ENCODE measurements around the gene CYP26B1.
"Not testable (repeated sequence)": the region's sequence is repeated elsewhere in the genome, so short reads cannot be mapped to it uniquely, and the experiment has no call there.

CYP26B1 gene

DNA sequence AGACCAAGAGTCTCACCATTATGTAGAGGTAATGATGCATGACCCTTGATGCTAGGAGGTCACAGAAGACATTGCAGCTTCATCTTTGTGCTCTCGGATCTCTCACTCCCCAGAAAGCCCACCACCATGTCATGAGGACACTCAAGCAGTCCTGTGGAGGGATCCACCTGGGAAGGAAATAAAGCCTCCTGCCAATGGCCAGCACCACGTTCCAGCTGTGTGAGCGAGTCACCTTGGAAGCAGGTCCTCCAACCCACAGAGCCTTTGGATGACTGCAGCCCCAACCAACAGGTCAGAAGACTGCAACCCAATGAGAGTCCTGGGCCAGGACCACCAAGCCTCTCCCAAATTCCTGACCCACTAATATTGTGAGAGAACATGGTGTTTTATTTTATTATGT lies 38.4 kb downstream of the CYP26B1 start:
- DNase-seq (ENCODE audit: low read depth in 2 of 2) = no peak

DNA sequence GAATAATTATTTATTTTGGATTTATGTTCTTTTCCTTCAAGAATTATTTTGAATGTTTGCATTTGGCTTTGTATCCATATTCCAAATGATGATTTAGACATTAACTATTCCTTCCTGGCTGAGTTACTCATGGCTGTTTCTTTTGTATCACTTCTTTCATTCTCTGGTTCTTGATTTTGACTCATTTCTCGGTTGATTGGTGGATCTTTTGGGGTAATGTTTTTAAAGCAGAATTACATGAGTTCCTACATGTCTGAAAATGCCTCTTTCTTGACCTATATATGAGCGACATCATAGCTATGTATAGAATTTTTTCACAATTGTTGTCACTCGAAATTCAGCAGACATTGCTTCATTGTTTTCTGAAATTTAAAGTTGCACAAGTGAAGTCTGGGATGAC lies 39.5 kb downstream of the CYP26B1 start:
- no peak for DNase-seq (ENCODE audit: low read depth in 2 of 2)

DNA sequence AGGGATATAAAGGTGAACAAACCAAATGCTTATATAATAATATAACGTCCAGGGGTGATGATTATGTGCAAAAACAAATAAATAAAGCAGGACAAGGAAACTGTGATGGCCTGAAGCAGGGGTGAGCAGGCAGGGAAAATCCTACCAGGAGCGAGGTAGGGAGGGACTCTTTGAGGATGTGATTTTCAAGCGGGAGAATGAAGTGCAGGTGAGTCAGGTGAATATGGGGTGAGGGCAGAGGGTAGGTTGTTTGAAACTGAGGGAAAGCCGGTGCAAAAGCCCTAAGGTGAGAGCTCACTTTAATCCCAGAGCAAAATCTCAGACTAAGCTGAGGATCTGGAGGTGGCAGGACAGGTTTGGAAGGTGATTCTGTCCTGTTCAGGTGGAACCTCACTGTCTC lies 40.7 kb downstream of the CYP26B1 start:
- DNase-seq (ENCODE audit: low read depth in 2 of 2) = no peak

DNA sequence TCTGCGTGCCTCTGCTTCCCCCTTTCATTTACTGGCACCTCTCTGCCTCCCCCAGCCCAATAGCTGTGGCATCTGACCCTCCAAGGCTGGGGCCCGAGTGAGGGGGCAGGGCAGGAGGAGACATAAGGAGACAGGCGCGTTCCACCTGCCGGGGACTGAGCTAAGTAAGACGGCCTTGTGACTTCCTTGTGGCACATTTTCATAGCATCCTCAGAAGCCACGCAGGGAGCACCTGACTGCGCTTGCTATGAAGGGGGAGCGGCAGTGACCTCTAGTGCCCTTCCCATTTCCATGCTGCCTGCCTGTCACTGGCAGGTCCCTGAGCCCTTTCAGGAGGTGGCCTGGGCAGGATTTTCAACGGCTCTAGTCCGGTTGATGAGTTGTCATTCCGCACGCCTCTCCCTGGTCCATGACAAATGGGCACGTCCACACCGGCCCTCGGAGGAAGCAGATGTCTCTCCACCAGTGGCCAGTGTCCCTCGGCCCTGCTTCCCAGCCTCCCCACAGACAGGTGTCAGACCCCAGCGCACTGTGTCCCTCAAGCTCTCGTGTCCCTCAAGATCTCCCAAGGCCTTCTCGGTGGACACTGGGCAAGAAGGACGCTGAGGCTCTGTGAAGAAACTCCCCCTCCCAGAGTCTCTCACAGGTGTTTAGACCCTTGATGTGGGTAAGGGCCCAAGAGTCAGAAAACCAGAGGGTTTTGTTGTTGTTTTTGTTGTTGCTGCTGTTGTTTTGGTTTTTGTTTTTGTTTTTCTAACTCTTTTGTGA lies 42.7 kb downstream of the CYP26B1 start:
- no peak for DNase-seq (ENCODE audit: low read depth in 2 of 2)

DNA sequence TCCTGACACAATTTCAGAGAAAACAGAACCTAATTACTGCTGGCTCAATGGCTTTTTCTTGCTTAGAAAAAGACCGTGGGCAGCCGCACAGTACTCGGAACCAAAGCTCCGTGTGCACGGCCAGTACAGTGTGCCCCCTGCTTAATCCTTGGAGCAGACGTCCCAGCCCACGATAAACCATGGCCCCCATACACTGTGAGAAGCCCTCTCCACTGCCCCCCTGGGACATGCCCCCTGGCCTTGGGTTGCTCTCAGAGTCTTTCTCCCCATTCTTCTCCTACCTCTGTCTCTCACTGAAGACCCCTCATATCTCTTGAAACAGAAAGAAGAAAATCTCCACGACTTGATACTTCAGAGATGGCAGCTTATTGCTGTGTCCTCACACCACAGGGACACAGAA lies 44.0 kb downstream of the CYP26B1 start:
- no peak for DNase-seq (ENCODE audit: low read depth in 2 of 2)

DNA sequence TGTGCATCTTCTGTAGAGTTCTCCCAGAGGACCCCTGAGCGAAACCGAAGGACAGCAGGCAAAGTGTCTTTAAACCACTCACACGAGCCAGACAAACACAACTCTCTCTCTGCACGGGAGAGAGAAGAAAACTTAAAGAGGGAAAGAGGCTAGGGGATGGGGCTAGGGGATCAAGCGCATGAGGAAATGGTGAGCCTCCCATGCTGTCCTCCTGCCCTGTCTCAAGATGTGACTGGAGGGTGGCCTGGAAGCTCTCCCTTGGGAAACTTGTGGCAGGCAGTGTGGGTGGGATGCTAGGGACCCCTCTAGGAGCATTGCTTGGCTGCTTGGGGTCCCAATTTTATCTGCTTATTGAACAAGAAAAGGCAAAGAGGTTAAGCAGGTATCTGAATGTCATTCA lies 44.5 kb downstream of the CYP26B1 start:
- DNase-seq (ENCODE audit: low read depth in 2 of 2) = no peak

DNA sequence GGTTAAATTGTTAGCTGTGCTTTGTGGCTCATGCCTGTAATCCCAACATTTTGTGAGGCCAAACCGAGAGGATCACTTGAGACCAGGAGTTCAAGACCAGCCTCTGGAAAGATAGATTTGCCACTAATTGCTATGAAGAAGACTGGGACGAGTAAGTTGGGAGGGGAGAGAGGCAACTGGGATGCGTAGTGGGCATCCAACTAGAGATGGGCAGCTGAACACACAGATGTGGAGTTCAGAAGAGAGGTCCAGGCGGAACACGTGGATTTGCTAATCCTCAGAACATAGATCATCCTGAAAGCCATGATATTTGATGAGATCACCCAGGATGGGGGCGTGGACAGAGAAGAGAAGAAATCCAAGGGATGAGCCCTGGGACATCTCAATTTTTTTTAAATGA lies 48.7 kb downstream of the CYP26B1 start:
- DNase-seq (ENCODE audit: low read depth in 2 of 2) = no peak

DNA sequence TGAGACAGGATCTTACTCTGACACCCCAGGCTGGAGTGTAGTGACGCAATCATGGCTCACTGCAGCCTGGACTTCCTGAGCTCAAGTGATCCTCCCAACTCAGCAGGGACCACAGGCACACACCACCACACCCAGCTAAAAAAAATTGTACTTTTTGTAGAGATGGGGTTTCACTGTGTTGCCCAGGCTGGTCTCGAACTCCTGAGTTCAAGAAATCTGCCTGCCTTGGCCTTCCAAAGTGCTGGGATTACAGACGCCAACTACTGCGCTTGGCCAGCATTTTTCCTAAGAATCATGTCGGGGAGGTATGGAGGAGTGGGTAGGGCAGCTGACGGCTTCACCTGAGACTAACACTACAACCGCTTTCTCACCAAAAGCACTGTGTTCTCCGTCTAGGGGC lies 50.4 kb downstream of the CYP26B1 start:
- DNase-seq (ENCODE audit: low read depth in 2 of 2) = no peak

DNA sequence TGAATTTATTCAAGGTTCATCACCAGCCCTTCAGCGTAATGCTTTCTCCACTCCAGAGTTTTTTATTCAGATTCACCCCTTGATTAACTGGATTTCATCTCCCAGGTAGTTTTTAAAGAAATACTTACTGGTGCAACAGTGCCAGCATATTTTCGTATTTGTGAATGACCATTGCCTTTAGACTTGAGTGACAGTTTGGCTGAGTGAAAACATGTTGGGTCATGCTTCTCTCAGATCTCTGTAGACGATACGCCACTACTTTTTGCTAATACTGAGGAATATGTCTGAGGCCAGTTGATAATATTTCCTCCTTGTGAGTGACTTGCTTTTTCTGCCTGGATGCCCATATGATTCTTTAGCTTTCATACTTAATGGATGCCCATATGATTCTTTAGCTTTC lies 51.5 kb downstream of the CYP26B1 start:
- no peak for DNase-seq (ENCODE audit: low read depth in 2 of 2)

DNA sequence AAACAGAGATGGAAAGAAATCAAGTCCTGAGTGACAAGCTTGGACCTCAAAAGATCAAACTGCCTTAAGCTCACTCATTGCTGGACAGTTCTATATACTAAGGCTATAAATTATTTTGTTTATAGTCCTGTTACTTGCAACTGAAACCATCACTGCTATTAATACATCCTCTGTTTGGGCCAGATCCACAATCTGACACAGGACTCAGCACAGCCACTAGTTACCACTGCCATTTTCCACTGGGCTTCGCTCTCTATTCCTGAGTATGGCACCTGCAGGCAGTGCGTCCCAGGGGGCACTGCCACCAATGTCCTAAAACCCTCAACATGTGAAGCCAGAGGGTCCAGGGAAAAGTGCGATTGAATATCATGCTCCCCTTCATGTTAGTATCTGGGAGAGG lies 52.3 kb downstream of the CYP26B1 start:
- DNase-seq (ENCODE audit: low read depth in 2 of 2) = no peak

DNA sequence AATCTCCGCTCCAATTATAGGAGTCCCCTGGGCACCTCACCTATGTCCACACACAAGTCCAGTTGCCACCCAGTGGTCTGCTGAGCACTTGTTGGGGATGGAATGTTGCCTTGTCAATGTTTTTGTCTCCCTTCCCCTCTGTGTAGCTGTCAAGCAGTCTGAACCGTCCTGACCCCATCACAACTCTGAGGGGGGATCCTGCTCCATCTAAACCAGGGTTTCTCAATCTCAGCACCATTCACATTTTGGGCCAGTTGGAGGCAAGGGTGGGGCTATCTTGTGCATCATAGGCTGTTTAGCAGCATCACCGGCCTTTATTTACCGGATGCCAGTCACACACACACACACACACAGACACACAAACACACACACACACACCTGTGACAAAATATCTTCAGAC lies 53.0 kb downstream of the CYP26B1 start:
- DNase-seq (ENCODE audit: low read depth in 2 of 2) = no peak

DNA sequence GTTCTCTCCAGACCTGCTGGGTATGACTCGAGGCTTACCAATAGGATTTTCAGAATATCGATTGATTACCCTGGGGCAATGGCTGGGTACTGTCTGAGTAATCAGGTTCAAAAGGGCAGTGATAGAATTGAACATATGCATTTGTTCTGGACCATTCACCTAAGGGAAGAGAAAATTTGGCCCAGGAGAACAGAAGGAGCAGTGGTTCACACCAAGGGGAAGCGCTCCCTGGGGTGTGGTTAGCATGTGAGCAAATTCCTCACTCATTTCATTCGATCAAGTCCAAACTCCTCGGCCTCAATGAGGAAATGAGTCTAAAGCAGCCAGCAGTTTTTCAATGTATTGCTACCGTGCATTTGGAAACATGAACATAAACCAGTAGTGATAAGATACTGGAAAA lies 55.6 kb downstream of the CYP26B1 start:
- DNase-seq (ENCODE audit: low read depth in 2 of 2) = no peak

DNA sequence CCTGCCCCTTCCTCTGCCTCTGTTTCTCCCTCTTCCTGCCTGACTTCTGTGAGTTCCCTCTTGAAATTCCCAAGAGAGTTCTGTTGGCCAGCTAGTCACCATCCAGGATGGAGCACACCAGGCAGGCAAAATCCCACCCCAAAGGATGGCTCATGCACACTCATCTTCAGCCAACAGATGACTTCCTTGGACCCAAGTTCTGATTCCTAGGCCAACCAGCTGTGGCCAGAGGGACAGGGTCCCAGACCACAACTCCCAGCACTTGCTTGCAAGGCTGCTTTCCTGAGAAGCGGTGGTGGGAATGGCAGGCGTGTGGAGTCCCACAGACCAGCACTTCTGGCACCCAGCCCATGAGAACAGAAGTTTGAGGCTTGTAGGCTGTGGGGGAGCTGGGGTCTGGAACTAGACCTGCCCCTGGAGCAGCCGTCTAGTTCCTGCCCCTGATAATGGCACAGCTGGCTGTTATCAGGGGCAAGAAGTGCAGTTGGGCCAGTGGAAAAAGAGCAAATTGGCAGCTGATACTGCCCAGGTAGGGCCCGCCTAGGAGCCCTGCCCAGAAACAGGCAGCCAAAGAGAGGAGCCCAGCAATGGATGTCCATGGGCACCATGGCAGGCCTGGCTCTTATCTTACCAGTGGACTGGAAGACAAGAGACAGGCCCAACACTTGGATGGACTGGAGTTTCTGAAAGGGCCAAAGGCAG lies 56.7 kb downstream of the CYP26B1 start:
- no peak for DNase-seq (ENCODE audit: low read depth in 2 of 2)

DNA sequence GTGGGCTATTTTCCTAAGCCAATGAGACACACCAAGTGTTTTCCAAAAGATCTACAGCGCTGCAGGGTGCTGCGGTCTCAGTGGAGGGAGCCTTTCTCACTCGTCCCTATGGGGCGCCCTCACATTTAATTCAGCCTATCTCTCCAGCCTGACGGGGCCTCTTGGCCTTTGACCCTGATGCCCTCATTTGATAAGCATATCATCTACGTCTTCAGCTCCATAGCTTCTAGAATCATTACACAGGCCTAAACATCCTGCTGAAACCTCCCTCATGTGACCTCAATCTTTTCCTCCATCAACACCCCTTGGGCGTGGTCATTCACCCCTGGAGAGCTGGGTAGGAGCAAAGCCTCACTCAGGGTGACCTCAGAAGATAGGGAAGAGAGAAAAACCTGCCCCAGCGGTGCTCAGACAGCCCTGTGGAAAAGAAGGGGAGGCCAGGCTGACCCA lies 57.4 kb downstream of the CYP26B1 start:
- DNase-seq (ENCODE audit: low read depth in 2 of 2) = no peak

DNA sequence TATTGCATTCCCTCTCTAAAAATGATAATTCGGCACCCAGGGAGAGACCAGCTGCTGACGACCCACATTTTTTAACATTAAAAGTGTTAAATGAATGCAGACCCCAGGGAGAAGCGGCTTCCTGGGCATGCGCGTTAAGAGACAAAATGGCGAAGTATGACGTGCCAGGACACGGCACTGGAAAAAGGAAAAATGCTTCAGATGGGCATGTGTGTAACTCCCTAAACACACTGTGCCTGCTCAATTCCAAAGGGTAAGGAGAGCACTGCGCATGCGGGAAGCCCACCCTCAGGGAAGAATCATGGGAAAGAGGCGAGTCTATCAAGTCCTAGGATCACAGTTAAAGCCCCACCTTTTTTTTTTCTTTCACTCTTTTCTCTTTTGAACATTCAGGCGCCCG lies 58.1 kb downstream of the CYP26B1 start:
- no peak for DNase-seq (ENCODE audit: low read depth in 2 of 2)

DNA sequence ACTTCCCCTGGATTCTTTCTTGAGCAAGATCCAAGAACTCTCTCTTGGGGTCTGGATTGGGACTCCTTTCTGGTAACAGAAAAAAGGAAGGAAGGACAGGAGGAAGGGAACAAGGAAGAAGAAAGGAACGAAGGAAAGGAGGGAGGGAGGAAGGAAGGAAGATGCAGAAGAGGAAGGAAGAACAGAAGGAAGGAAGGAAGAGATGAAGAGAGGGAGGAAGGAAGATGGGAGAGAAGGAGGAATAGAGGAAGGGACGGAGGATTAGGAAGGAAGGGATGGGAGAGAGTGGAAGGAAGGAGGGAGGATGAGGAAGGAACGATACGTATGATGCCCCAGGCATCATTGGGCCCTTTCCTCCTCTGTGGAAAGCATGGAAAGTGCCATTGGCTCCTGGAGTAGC lies 58.6 kb downstream of the CYP26B1 start:
- no peak for DNase-seq (ENCODE audit: low read depth in 2 of 2)

DNA sequence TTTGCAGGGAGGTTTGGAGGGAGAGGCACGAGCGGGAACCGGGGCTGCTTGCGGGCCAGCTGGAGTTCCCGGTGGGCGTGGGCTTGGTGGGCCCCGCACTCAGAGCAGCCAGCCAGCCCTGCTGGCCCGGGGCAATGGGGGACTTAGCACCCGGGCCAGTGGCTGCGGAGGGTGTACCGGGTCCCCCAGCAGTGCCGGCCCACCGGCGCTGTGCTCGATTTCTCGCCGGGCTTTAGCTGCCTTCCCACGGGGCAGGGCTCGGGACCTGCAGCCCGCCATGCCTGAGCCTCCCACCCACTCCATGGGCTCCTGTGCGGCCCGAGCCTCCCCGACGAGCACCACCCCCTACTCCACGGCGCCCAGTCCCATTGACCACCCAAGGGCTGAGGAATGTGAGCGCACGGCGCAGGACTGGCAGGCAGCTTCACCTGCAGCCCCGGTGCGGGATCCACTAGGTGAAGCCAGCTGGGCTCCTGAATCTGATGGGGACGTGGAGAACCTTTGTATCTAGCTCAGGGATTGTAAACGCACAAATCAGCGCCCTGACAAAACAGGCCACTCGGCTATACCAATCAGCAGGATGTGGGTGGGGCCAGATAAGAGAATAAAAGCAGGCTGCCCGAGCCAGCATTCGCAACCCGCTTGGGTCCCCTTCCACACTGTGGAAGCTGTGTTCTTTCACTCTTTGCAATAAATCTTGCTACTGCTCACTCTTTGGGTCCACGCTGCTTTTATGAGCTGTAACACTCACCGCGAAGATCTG lies 60.6 kb downstream of the CYP26B1 start:
- DNase-seq (ENCODE audit: low read depth in 2 of 2) = not testable (repeated sequence)

DNA sequence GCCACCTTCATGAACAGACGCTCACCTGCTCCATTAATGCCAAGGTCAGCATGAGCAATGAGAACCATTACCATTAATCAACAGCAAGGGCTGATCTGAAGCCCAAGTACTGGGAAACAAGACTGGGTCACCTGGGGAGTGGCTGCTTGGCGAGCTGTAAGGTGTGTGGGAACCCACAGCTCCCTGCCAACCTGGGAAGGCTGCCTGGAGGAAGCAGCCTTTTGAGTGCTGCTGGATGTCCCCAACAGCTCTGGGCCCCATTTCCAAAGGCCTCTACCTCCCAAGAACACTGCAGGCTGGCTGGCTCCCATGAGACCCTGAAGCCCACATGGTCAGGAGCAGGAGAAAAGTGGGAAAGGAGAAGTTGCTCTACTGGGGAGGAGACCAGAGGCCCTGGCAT lies 62.1 kb downstream of the CYP26B1 start:
- no peak for DNase-seq (ENCODE audit: low read depth in 2 of 2)

DNA sequence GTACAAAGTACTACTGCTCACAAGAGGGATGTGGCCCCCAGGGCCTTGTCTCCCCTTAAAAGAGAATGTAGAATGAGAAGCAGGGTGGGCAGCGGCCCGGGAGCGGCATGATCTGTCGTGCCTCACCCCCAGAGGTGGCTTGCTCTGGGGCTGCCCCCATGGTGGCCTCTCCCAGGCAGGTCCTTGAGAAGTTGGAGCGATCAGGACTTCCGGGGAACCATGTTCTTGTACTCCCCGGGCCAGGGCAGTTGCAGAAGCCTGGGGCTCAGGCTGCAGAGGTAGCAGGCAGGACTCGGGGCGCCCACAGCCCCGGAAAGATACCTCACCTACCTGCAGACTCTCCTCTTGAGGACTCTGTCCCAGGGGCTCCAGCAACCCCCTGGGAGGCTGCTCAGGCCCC lies 62.6 kb downstream of the CYP26B1 start:
- DNase-seq (ENCODE audit: low read depth in 2 of 2) = no peak

DNA sequence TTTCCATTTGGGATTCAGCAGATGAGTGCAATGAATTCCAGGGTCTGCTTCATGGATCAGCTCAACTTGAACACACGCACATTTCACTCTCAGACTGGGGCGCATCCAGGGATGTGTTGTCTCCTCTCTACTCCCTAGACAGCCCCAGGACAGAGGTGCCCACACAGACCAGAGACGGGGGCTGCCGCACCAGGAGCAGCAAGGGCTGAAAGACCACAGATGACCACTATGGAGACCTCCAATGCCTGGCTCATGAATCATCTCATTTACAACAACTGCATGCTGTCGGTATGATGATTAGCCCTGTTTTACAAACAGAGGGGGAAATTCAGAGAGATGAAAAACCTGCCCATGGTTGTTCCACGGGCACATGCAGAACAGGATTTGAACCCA lies 63.1 kb downstream of the CYP26B1 start:
- no peak for DNase-seq (ENCODE audit: low read depth in 2 of 2)

DNA sequence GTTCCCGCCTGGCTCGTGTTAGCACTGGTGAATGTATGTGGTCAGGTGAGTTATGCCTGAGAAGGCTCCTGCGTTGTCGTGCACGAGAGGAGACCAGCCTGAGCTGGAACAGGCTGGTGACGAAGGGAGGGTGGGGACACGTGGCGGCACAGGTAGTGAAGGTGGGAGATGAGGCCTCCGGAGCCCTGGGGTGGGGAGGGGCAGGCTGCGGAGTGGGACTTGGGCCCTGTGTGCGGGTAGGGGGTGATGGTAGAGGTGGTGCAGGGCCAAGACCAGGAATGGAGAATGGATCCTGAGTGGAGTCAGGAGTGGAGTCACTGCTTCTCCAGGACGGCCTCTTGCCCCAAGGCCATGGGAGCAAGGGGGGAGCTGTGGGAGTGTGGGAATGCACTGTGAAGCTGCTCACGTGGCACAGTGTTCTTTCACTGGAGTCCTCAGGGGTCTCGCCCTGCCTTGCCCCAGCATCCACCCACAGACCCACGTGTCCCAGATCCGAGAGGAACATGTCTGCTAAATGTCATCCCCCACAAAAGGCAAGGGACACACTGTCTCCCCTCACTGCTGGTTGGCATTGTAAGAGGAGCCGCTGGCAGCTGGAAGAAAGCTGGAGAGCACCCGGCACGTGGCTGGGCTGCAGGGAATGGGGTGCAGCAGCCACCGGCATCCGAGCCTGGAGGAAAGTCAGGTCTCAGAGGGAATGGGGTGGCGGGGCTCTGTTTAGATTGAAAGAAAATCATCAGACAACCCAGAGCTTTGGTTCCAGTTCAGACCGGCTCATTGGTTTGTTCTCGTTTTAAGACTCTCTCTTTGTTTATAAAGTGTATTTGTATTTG lies 63.7 kb downstream of the CYP26B1 start:
- no peak for DNase-seq (ENCODE audit: low read depth in 2 of 2)

DNA sequence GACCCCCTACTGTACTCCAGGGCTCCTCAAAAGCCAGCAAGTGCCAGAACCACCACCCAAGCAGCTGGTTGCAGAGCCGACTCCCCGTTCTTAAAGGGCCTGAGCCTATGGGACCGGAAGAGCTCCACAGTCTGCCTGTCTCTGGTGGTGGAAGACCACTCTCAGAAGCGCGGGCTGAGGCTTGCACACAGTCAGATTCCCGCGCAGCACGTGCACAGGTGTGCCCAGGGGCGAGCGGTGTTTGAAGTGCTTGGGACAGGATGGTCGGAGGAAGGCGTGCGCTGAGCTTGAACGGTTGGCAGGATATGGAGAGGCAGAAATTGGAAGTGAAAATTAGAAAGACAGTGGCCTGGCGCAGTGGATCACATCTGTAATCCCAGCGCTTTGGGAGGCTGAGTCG lies 64.8 kb downstream of the CYP26B1 start:
- no peak for DNase-seq (ENCODE audit: low read depth in 2 of 2)
